Esophagus squamous epithelium (tissue), 4 donors: Measurements from ENCODE around the gene CAPZA3.

Experiments used
- CTCF ChIP-seq, 6 experiments: fragments of 450-650 bp in 4 of 6; fragments of 200-600 bp in 2 of 6; sonication (generic) in 2 of 6; IDR thresholded peaks; one replicate each; pipeline ENCODE4 v1.5.1; 2016 to 2019; ENCODE audit warnings: antibody characterized with exemption in 6 of 6, mild to moderate bottlenecking in 4 of 6, moderate library complexity in 4 of 6
- POLR2A ChIP-seq, 4 donors: fragments of 450-650 bp; IDR thresholded peaks; one replicate each; pipeline ENCODE4 v1.6.1; 2017; ENCODE audit warnings: antibody characterized with exemption in 4 of 4, mild to moderate bottlenecking in 4 of 4, moderate library complexity in 3 of 4

DNA sequence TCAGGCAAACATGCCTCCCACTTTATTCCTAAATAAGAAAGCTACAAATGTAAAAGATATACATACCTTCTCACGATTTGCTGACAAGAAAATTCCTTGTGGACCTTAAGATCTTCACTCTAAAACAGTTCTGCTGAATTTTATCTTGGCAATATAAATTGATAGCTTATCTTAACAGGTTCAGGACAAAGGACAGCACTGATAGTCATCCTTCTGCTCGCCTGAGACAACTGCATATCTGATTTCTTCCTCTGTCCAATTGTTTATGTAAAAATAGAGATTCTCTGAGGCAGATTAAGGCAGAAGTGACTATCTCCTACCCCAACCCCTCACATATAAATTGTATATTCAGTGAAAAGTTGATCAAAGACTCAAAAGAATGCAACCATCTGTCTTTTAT lies 44.9 kb downstream of the CAPZA3 start:
- no peak for TF ChIP-seq CTCF (IDR thresholded peaks at IDR 0.05)
- TF ChIP-seq POLR2A (IDR thresholded peaks at IDR 0.05), result no peak
